ENCODE results near the gene MASP2.

GRCh38 chr1:11027316-11027715 is 19.7 kb downstream of the MASP2 start:
- no peak for TF ChIP-seq CTCF (conservative IDR thresholded peaks at IDR 0.05 in 1 of 2, IDR thresholded peaks at IDR 0.05 in 1 of 2; ENCODE audit: low read depth in 1 of 2, low read length in 2 of 2)
- TF ChIP-seq EZH2 (IDR thresholded peaks at IDR 0.05; ENCODE audit: low read length, missing control alignments), result no peak

Data from fibroblast of lung (primary cell).